AG04449 (cell line): Measurements from ENCODE around the gene BFSP1.

Experiments
- CTCF ChIA-PET: fragments of 350-600 bp; formaldehyde crosslinking; extraction: SDS; loops from one replicate; lab custom pipeline; 2021; ENCODE audit warnings: antibody characterized with exemption; lab: Yijun Ruan, JAX
- POLR2A ChIA-PET: fragments of 400-600, 350-600 bp; formaldehyde crosslinking; extraction: SDS; loops from one replicate; lab custom pipeline; 2020; ENCODE audit warnings: antibody characterized with exemption, inconsistent platforms; lab: Yijun Ruan, JAX
- DNase-seq: peaks from one replicate; pipeline ENCODE4 v3.0.0-alpha.2; 2010; ENCODE audit warnings: low read depth, low spot score
- H3K4me3 ChIP-seq: 2 replicates; pipeline ENCODE4 v1.5.1; 2011; ENCODE audit warnings: low read depth, mild to moderate bottlenecking, control low read depth, low read length
- CTCF ChIP-seq: IDR thresholded peaks from one replicate; pipeline ENCODE4 v1.5.1; 2011; ENCODE audit warnings: mild to moderate bottlenecking, moderate library complexity, low read length, control low read depth, inconsistent platforms; ENCODE audit not compliant: insufficient read depth; ENCODE audit errors: missing control alignments

BFSP1 gene

GRCh38 chr20:17468073-17468840, 62.9 kb downstream of the BFSP1 start:
- ChIA-PET POLR2A (no interaction called here), CTCF (no interaction called here)
- no peak for DNase-seq
- no peak for TF ChIP-seq CTCF
- no peak overlapping the region for H3K4me3 ChIP-seq

GRCh38 chr20:17467120-17467655, 64.0 kb downstream of the BFSP1 start:
- no peak overlapping the region for H3K4me3 ChIP-seq
- no peak for TF ChIP-seq CTCF
- CTCF ChIA-PET = interaction anchor here (0.7 kb wide), 1 partner anchor 665 kb away, joined by 3 read pairs; no protein-coding TSS in a partner anchor

GRCh38 chr20:17466641-17467040, 64.5 kb downstream of the BFSP1 start:
- no peak overlapping the region for H3K4me3 ChIP-seq
- no peak for TF ChIP-seq CTCF
- POLR2A ChIA-PET = no interaction called here
- CTCF ChIA-PET = interaction anchor here (0.8 kb wide), 1 partner anchor 665 kb away, joined by 3 read pairs; no protein-coding TSS in a partner anchor
- no peak for DNase-seq

More at GRCh38 chr20:17467120-17467655, 64.0 kb downstream of the BFSP1 start:
- DNase-seq = no peak
- POLR2A ChIA-PET = no interaction called here

GRCh38 chr20:17465236-17465635, 65.9 kb downstream of the BFSP1 start:
- no peak for DNase-seq
- ChIA-PET CTCF (no interaction called here), POLR2A (no interaction called here)
- H3K4me3 ChIP-seq = no peak overlapping the region
- TF ChIP-seq CTCF = no peak

GRCh38 chr20:17463711-17464110, 67.5 kb downstream of the BFSP1 start:
- no peak for DNase-seq
- CTCF ChIA-PET = interaction anchor here (1.1 to 1.5 kb wide), 2 partner anchors 32 to 662 kb away, joined by 3 read pairs; no protein-coding TSS in a partner anchor
- no peak for TF ChIP-seq CTCF
- H3K4me3 ChIP-seq = no peak overlapping the region
- POLR2A ChIA-PET = no interaction called here

- no peak for DNase-seq
- no peak for TF ChIP-seq CTCF
- POLR2A ChIA-PET = no interaction called here
- CTCF ChIA-PET = no interaction called here
- H3K4me3 ChIP-seq = no peak overlapping the region
Observed at GRCh38 chr20:17461941-17462340, 69.2 kb downstream of the BFSP1 start.
